ENCODE measurements around the gene RPTN.

The RPTN gene

DNA sequence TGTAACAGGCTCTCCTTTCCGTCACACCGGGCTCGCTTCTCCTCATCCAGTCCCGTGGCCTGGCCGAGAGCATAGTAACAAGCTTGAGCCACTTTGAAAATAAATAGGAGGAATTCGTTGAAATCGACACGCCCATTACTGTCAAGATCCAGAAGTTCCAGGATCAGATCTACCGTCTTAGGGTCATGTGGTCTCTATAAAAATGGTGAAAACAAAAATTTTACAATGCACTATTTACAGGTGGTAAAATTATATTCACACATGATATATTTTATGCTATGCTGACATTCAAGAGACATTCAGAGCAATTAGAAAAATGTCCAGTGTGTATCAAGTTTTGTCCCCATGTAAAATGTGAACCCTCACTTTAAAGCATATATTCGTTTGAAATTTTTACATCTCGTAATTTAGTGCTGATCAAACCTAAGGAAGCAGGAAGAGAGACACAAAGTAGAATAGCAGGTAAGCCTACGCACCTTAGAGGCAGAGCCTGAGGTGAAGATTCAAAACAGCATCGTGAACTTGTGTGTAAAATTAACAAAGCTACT is 46.1 kb downstream of the RPTN start:
- TF ChIP-seq, protein P1, sequence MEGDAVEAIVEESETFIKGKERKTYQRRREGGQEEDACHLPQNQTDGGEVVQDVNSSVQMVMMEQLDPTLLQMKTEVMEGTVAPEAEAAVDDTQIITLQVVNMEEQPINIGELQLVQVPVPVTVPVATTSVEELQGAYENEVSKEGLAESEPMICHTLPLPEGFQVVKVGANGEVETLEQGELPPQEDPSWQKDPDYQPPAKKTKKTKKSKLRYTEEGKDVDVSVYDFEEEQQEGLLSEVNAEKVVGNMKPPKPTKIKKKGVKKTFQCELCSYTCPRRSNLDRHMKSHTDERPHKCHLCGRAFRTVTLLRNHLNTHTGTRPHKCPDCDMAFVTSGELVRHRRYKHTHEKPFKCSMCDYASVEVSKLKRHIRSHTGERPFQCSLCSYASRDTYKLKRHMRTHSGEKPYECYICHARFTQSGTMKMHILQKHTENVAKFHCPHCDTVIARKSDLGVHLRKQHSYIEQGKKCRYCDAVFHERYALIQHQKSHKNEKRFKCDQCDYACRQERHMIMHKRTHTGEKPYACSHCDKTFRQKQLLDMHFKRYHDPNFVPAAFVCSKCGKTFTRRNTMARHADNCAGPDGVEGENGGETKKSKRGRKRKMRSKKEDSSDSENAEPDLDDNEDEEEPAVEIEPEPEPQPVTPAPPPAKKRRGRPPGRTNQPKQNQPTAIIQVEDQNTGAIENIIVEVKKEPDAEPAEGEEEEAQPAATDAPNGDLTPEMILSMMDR (IDR thresholded peaks at IDR 0.05; ENCODE audit: low read depth, low read length) = no peak
- H3K4me3 ChIP-seq (ENCODE audit: low read depth, low read length) = no peak overlapping the region
- in situ Hi-C loops (cut with HindIII; ENCODE audit: low sequenced_read_pairs) = no loop called here
- no peak for DNase-seq (ENCODE audit: low read depth, low spot score)

DNA sequence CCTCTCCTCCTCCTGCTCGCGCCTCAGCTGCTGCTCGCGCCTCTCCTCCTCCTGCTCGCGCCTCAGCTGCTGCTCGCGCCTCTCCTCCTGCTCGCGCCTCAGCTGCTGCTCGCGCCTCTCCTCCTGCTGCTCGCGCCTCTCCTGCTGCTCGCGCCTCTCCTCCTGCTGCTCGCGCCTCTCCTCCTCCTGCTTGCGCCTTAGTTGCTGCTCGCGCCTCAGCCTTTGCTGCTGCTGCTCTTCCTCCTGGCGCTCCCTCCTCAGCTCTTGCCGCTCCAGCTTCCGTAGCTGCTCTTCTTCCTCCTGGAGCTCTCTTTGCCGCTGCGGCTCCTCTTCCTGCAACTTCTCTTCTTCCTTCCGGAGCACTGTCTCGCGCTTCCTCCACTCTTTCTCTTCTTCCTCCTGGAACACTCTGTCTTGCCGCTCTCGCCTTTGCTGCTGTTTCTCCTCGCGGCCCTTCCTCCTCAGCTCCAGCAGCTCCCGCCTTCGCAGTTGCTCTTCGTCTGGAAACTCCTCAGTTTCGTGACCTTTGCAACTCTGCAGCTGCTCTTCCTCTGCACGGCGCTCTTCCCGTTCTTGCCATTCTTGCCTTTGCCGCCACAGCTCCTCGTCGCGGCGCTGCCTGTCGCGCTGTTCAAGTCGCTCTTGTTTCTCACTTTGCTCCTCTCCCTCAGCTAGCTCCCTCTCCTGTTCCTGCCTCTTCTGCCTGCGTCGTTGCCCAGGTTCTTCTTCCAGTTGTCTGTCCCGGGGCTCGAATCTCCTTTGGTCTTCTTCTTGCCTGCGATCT is 46.7 kb downstream of the RPTN start:
- H3K4me3 ChIP-seq (ENCODE audit: low read depth, low read length) = peak overlapping the region; percentile 17
- DNase-seq (ENCODE audit: low read depth, low spot score) = peak; percentile 8
- TF ChIP-seq, protein P1 (IDR thresholded peaks at IDR 0.05; ENCODE audit: low read depth, low read length) = no peak
- in situ Hi-C loops (cut with HindIII; ENCODE audit: low sequenced_read_pairs) = no loop called here

DNA sequence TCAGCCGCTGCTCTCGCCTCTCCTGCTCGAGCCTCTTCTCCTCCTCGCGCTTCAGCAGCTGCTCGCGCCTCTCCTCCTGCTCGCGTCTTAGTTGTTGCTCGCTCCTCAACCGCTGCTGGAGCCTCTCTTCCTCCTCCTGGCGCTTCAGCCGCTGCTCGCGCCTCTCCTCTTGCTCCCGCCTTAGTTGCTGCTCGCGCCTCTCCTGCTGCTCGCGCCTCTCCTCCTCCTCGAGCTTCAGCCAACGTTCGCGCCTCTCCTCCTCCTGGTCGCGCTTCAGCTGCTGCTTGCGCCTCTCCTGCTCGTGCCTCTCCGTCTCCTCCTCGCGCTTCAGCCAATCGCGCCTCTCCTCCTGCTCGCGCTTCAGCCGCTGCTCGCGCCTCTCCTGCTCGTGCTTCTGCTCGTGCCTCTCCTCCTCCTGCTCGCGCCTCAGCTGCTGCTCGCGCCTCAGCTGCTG is 47.5 kb downstream of the RPTN start:
- TF ChIP-seq, protein P1 (IDR thresholded peaks at IDR 0.05; ENCODE audit: low read depth, low read length) = no peak
- in situ Hi-C loops (cut with HindIII; ENCODE audit: low sequenced_read_pairs) = no loop called here
- peak overlapping the region; percentile 42 for H3K4me3 ChIP-seq (ENCODE audit: low read depth, low read length)
- peak; percentile 47 for DNase-seq (ENCODE audit: low read depth, low spot score)

DNA sequence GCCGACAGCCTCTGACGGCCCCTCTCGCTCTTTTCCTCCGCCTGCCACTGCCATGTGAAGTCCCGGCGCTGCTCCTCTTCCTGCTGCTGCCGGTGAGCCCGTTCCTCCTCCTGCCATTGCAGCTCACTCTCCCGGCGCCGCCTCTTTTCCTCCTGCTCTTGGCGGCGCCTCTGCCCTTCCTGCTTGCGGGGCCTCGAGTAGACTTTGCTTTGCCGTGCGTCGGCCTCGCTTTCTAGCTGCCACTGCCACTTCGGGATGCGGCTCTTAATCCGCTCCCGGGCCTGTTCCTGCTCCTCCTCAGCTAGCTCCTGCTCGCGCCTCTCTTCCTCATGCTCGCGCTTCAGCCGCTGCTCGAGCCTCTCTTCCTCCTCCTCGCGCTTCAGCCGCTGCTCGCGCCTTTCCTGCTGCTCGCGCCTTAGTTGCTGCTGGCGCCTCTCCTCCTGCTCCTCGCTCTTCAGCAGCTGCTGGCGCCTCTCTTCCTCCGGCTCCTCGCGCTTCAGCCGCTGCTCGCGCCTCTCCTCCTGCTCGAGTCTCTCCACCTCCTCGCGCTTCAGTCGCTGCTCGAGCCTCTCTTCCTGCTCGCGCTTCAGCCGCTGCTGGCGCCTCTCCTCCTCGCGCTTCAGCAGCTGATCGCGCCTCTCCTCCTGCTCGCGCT is 48.0 kb downstream of the RPTN start:
- in situ Hi-C loops (cut with HindIII; ENCODE audit: low sequenced_read_pairs) = no loop called here
- DNase-seq (ENCODE audit: low read depth, low spot score) = peak; percentile 55
- H3K4me3 ChIP-seq (ENCODE audit: low read depth, low read length) = peak overlapping the region; percentile 42
- TF ChIP-seq, protein P1 (IDR thresholded peaks at IDR 0.05; ENCODE audit: low read depth, low read length) = no peak

DNA sequence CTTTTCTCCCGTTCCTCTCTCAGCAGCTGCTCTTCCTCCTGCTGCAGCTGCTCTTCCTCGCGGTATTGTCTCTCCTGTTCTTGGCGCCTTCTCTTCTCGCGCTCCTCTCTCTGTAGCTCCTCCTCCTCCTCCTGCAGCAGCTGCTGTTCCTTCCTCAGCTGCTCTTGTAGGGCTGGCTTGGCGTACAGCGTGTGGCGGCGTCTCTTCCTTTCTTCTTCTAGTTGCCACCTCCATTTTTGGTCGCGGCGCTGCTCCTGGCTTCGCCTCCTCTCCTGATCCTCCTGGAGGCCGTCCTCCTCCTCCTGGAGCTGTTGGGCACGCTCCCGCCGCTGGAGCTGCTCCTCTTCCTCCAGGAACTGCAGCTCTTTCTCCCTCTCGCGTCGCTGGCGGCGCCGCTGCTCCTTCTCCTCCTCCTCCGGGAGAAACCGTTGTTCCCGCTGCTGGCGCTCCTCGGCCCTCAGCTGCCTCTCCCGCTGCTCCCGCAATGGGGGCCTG is 48.6 kb downstream of the RPTN start:
- in situ Hi-C loops (cut with HindIII; ENCODE audit: low sequenced_read_pairs) = no loop called here
- TF ChIP-seq, protein P1 (IDR thresholded peaks at IDR 0.05; ENCODE audit: low read depth, low read length) = no peak
- peak; percentile 49 for DNase-seq (ENCODE audit: low read depth, low spot score)
- peak overlapping the region; percentile 42 for H3K4me3 ChIP-seq (ENCODE audit: low read depth, low read length)

DNA sequence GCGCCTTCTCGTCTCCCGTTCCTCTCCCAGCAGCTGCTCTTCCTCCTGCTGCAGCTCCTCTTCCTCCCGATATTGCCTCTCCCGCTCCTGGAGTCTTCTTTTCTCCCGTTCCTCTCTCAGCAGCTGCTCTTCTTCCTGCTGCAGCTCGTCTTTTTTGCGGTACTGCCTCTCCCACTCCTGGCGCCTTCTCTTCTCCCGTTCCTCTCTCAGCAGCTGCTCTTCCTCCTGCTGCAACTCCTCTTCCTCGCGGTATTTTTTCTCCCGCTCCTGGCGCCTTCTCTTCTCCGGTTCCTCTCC is 49.1 kb downstream of the RPTN start:
- no peak for DNase-seq (ENCODE audit: low read depth, low spot score)
- TF ChIP-seq, protein P1 (IDR thresholded peaks at IDR 0.05; ENCODE audit: low read depth, low read length) = no peak
- in situ Hi-C loops (cut with HindIII; ENCODE audit: low sequenced_read_pairs) = no loop called here
- peak overlapping the region; percentile 42 for H3K4me3 ChIP-seq (ENCODE audit: low read depth, low read length)

All from astrocyte of the spinal cord (primary cell).